A673 (cell line): ENCODE measurements around the gene AMACR. TPM values are rescaled to one million over a fixed set of nuclear protein-coding genes. Genes with fewer than 3 reads are reported as not detected.

ENCODE experiments used
- BruUV-seq: library from RNA; stranded (reverse); fragments of 400-500 nt; replicated peaks from 2 replicates; lab custom pipeline; 2021; lab: Mats Ljungman, UMichigan
- CTCF ChIA-PET: fragments of 300-600 bp; sonication (Branson Sonifier 250); formaldehyde crosslinking; loops from one replicate; lab custom pipeline; 2022; ENCODE audit warnings: antibody characterized with exemption; lab: Charles Lee
- POLR2A ChIA-PET: fragments of 300-600 bp; sonication (Branson Sonifier 250); formaldehyde crosslinking; loops from one replicate; lab custom pipeline; 2022; ENCODE audit warnings: antibody characterized with exemption; ENCODE audit not compliant: low non-redundant PET; lab: Charles Lee
- DNase-seq: peaks from one replicate; pipeline ENCODE4 v3.0.0-alpha.2; 2015; ENCODE audit warnings: low spot score
- H3K27ac ChIP-seq: fragments of 200-600 bp; sonication (generic); 2 replicates; pipeline ENCODE4 v1.5.1; 2016; ENCODE audit warnings: mixed run types, low read depth, mild to moderate bottlenecking, mixed read lengths, antibody characterized with exemption, low read length; ENCODE audit not compliant: poor library complexity, severe bottlenecking
- H3K27me3 ChIP-seq: fragments of 200-600 bp; sonication (generic); replicated peaks from 2 replicates; pipeline ENCODE4 v1.6.1; 2017; ENCODE audit warnings: mixed run types, low read depth, mild to moderate bottlenecking, mixed read lengths, antibody characterized with exemption, low read length; ENCODE audit not compliant: insufficient read depth, poor library complexity
- H3K36me3 ChIP-seq: fragments of 200-600 bp; sonication (generic); 2 replicates; pipeline ENCODE4 v1.6.1; 2016; ENCODE audit warnings: mixed run types, mild to moderate bottlenecking, mixed read lengths, antibody characterized with exemption, low read length; ENCODE audit not compliant: insufficient read depth, poor library complexity, severe bottlenecking
- H3K4me1 ChIP-seq: fragments of 200-600 bp; sonication (generic); 2 replicates; pipeline ENCODE4 v1.6.1; 2017; ENCODE audit warnings: mixed run types, mild to moderate bottlenecking, mixed read lengths, antibody characterized with exemption, low read length; ENCODE audit not compliant: insufficient read depth, poor library complexity, severe bottlenecking
- H3K4me3 ChIP-seq: fragments of 200-600 bp; sonication (generic); 2 replicates; pipeline ENCODE4 v1.5.1; 2016; ENCODE audit warnings: low read depth, mixed run types, mild to moderate bottlenecking, mixed read lengths, low read length; ENCODE audit not compliant: poor library complexity, severe bottlenecking
- H3K9me3 ChIP-seq: fragments of 200-600 bp; sonication (generic); 2 replicates; pipeline ENCODE4 v1.6.1; 2016; ENCODE audit warnings: mixed run types, low read depth, mild to moderate bottlenecking, mixed read lengths, antibody characterized with exemption, low read length; ENCODE audit not compliant: poor library complexity, severe bottlenecking
- EZH2 ChIP-seq: fragments of 200-600 bp; sonication (generic); IDR thresholded peaks from 2 replicates; pipeline ENCODE4 v1.6.1; 2017; ENCODE audit warnings: borderline replicate concordance, low read depth, mild to moderate bottlenecking, mixed read lengths, antibody characterized with exemption, low read length; ENCODE audit not compliant: poor library complexity, severe bottlenecking
- intact Hi-C: fragments of 100-400 bp; cut with micrococcal nuclease; formaldehyde crosslinking; loops from one replicate; pipeline ENCODE4 v1.10.0; 2022; ENCODE audit not compliant: unreplicated experiment
- total RNA-seq: library from RNA; stranded (reverse); gene quantifications from 2 replicates; pipeline ENCODE4 v1.2.3, GENCODE V29; 2021
- TF ChIP-seq, protein P1 (sequence below): fragments of 300-800, 200-600 bp; sonication (generic); conservative IDR thresholded peaks from 2 replicates; pipeline ENCODE4 v1.5.1; 2017; ENCODE audit warnings: low read depth, mild to moderate bottlenecking, antibody characterized with exemption, low read length, moderate library complexity, mixed read lengths

AMACR gene
- total RNA-seq, 1 experiment from 2014 or later = 13.9 TPM

DNA sequence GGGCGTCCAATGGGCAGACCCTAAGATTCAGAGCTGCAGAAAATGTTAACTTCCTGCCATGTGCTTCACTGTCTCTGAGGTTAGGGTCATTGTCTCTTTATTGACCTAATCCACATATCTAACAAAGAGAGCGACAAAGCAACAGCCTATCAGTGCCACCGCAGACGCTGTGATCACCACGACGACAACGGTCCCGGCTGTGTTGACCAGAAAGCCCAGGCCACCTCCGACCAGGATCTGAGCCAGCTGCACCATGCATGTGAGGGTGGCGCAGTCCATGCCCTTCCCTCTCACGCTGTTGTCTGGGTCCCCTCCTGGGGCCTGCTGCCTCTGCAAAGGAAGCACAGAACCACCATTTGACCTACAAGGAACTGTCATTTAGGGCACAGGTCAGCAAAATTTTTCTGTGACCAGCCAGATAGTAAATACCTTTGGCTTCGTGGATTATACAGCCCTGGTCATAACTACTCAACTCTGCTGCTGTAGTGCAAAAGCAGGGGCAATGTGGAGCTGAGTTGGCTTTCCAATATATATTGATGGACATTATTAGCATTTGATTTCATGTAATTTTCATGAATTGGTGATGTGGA lies 63.2 kb downstream of the AMACR start:
- Histone ChIP-seq H3K4me3 (no peak overlapping the region), H3K9me3 (no peaks in the 10 kb centered on the region), H3K27ac (no peak overlapping the region), H3K27me3 (peaks cover 69% of the 10 kb centered on the region), H3K36me3 (no peaks in the 10 kb centered on the region), H3K4me1 (no peaks in the 10 kb centered on the region)
- no peak for DNase-seq
- ChIA-PET CTCF (no interaction called here), POLR2A (no interaction called here)
- TF ChIP-seq EZH2 = no peak
- no TSS peak for BruUV-seq
- intact Hi-C loops = no loop called here

DNA sequence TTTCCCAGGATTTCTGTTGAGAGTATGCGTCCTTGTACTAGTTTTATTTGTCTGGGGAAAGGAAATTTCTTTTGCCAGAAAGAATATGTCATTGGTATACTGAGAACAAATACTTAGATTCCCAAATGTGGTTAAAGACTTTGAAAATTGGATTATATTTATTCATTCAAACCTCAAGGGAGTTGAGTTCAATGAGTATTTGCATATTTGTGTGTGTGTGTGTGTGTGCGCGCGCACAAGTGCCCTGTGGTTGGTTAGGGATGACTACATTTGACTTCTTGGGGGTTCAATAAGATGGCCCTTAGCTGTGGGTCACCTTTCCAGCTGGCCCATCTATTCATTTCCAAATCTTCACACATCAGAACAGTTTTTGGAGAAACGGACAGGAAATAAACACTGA lies 66.8 kb downstream of the AMACR start:
- no peaks in the 10 kb centered on the region for H3K9me3 ChIP-seq
- H3K4me3 ChIP-seq = no peak overlapping the region
- TF ChIP-seq, protein P1, sequence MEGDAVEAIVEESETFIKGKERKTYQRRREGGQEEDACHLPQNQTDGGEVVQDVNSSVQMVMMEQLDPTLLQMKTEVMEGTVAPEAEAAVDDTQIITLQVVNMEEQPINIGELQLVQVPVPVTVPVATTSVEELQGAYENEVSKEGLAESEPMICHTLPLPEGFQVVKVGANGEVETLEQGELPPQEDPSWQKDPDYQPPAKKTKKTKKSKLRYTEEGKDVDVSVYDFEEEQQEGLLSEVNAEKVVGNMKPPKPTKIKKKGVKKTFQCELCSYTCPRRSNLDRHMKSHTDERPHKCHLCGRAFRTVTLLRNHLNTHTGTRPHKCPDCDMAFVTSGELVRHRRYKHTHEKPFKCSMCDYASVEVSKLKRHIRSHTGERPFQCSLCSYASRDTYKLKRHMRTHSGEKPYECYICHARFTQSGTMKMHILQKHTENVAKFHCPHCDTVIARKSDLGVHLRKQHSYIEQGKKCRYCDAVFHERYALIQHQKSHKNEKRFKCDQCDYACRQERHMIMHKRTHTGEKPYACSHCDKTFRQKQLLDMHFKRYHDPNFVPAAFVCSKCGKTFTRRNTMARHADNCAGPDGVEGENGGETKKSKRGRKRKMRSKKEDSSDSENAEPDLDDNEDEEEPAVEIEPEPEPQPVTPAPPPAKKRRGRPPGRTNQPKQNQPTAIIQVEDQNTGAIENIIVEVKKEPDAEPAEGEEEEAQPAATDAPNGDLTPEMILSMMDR = no peak
- TF ChIP-seq EZH2 = no peak
- POLR2A ChIA-PET = no interaction called here
- BruUV-seq = no TSS peak
- no peak overlapping the region for H3K27ac ChIP-seq
- intact Hi-C loops = no loop called here
- CTCF ChIA-PET = no interaction called here
- peaks cover 88% of the 10 kb centered on the region for H3K27me3 ChIP-seq
- no peaks in the 10 kb centered on the region for H3K4me1 ChIP-seq
- peak; percentile 8 for DNase-seq
- no peaks in the 10 kb centered on the region for H3K36me3 ChIP-seq

DNA sequence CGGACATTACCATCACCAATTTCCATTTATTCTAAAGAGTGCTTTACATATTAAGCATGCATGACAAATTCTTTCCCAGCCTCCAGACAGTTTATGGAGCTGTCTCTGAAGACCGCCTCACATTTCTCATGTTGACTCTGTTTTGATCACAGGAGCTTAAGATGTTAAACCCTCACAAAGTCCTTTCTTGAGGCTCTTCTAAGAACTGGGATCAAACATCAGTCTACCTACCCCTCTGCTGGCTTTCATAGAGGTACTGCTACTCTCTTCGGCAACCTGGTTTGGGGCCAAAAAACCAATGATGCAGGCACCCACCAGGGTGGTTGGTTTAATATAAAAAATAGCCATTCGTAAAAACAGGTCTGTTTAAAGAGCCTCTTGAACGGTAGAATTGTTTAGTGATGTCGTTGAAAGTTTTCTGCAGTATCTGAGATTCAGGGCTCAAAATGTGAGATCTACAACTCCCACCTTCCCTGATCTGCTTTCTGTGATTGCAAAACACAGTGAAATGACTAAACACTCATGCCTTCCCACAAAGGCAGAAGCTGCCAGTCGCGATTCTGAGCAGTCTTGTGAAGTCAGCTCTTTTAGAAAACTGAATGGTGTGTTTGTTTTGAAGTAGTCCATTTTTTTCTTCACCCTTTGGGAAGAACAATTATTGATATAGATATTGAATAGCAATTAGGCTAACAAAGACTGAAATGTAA lies 68.1 kb downstream of the AMACR start:
- H3K27me3 ChIP-seq = peaks cover 84% of the 10 kb centered on the region
- BruUV-seq = no TSS peak
- no peak for DNase-seq
- intact Hi-C loops = no loop called here
- ChIA-PET POLR2A (no interaction called here), CTCF (interaction anchor here (0.6 kb wide), 1 partner anchor 355 kb away, joined by 3 read pairs; no protein-coding TSS in a partner anchor)
- H3K36me3 ChIP-seq = no peaks in the 10 kb centered on the region
- H3K27ac ChIP-seq = no peak overlapping the region
- H3K4me3 ChIP-seq = no peak overlapping the region
- no peaks in the 10 kb centered on the region for H3K9me3 ChIP-seq
- no peaks in the 10 kb centered on the region for H3K4me1 ChIP-seq
- TF ChIP-seq, protein P1 = no peak
- TF ChIP-seq EZH2 = peak; percentile 6
